ENCODE data around the gene MEF2C. TPM values are rescaled to one million over a fixed set of nuclear protein-coding genes. Genes with fewer than 3 reads are reported as not detected.

Gene MEF2C
- polyA plus RNA-seq, 4 donors = 0.89 to 11.5 (median 5.9) TPM

- no peak for DNase-seq
- peaks cover 0 to 5% of the 10 kb centered on the region in 2 donors for H3K9me3 ChIP-seq (ENCODE audit: control insufficient read depth in 2 of 2, insufficient read depth in 1 of 2, low read depth in 1 of 2, low read length in 1 of 2)
- H3K27ac ChIP-seq (ENCODE audit: low read depth in 1 of 3, low read length in 2 of 3) = no peak overlapping the region
- H3K27me3 ChIP-seq (ENCODE audit: control insufficient read depth in 3 of 3, insufficient read depth in 3 of 3, low read length in 3 of 3) = peaks cover 22 to 97% (median 53%) of the 10 kb centered on the region in 3 donors
- H3K4me1 ChIP-seq (ENCODE audit: control insufficient read depth in 3 of 3, insufficient read depth in 2 of 3, low read depth in 1 of 3, low read length in 2 of 3) = peaks cover 2 to 18% (median 10%) of the 10 kb centered on the region in 3 donors
- H3K36me3 ChIP-seq (ENCODE audit: control insufficient read depth in 3 of 3, insufficient read depth in 2 of 3, low read depth in 1 of 3, low read length in 3 of 3) = no peaks in the 10 kb centered on the region
- no peak overlapping the region for H3K4me3 ChIP-seq (ENCODE audit: low read depth in 1 of 3, low read length in 3 of 3)
- no peak for FAIRE-seq
- 18 to 21% (median 20%) methylated on average over 8 of the region's 8 CpGs for WGBS, 3 donors
Observed at GRCh38 chr5:88676637-88677375, 206.2 kb downstream of the MEF2C start.

DNA sequence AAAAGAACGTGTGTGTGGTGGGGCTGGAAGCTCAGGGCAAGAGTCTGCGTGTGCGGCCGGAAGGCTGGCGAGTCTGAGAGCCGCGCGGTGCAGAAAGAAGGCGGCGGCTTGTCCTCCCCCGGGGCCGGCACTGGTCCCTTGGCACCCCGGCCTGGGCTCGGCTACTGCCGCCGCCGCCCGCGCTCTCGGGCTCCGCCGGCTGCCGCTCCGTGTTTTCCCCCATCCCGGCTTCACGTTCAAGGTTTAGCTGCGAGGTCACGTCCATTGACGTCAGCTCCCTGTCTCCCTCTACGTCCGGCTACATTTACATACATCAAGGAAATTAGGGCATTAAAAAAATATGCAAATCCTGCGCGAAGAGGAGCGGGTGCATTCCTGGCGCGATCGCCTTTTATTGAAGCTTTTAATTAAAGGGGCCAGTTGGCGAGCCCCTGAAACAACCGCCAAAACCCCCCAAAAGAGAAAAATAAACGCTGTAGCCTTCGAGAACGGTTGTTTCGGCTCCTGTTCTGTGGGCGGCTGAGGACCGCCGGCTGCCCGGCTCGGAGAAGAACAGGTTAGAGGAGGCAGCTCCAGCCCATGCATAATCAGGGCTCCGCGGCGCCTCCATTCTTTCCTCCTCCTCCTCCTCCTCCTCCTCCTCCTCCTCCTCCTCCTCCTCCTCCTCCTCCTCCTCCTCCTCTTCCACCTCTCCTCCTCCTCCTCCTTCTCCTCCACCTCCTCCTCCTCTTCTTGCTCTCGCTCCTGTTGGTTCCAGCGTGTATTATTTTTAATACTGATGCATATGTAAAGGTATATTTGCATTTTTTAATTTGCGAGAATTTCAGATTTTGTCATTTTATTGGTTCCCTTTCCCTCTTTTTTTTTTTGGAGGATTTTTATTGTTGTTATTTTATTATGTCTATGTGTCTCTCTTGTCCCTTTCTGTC lies 207.0 kb downstream of the MEF2C start:
- WGBS, 3 donors = 1 to 3% (median 2%) methylated on average over 51 to 54 of the region's 54 CpGs
- DNase-seq (peak; percentile 59 to 74), FAIRE-seq (no peak)
- Histone ChIP-seq H3K36me3 (ENCODE audit: control insufficient read depth in 3 of 3, insufficient read depth in 2 of 3, low read depth in 1 of 3, low read length in 3 of 3) (no peaks in the 10 kb centered on the region), H3K9me3 (ENCODE audit: control insufficient read depth in 2 of 2, insufficient read depth in 1 of 2, low read depth in 1 of 2, low read length in 1 of 2) (peaks cover 0 to 5% of the 10 kb centered on the region in 2 donors), H3K27me3 (ENCODE audit: control insufficient read depth in 3 of 3, insufficient read depth in 3 of 3, low read length in 3 of 3) (peaks cover 22 to 98% (median 51%) of the 10 kb centered on the region in 3 donors), H3K4me3 (ENCODE audit: low read depth in 1 of 3, low read length in 3 of 3) (peak overlapping the region; percentile 18 to 46 (median 33)), H3K4me1 (ENCODE audit: control insufficient read depth in 3 of 3, insufficient read depth in 2 of 3, low read depth in 1 of 3, low read length in 2 of 3) (peaks cover 2 to 18% (median 10%) of the 10 kb centered on the region in 3 donors), H3K27ac (ENCODE audit: low read depth in 1 of 3, low read length in 2 of 3) (peak overlapping the region in 1 of 3 donors; percentile 50)

DNA sequence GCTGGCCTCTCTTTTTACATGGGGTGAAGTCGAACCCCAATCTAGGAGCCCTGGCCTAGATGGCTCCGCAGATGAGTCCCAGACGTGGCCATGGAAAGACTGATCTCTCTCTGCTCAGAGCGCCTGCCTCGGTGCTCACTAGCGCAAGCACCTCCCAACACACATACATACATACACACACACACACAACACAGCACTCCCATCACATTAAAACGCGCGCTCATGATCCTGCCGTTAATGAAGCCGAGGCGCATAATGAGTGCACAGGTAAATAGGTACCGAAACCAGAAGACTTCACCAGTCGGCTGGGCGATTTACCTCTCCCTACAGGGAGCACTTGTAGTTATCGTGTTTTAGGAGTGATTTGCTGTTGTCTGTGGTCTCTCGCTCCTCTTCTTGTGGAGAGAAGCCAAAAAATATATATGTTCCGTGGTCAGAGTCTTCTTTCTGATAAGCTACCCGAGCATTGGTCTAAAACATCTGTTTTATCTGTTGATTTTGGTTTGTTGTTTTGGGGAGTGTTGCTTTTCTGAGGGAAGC lies 207.7 kb downstream of the MEF2C start:
- peaks cover 2 to 18% (median 10%) of the 10 kb centered on the region in 3 donors for H3K4me1 ChIP-seq (ENCODE audit: control insufficient read depth in 3 of 3, insufficient read depth in 2 of 3, low read depth in 1 of 3, low read length in 2 of 3)
- peaks cover 0 to 5% of the 10 kb centered on the region in 2 donors for H3K9me3 ChIP-seq (ENCODE audit: control insufficient read depth in 2 of 2, insufficient read depth in 1 of 2, low read depth in 1 of 2, low read length in 1 of 2)
- peak; percentile 12 to 53 for DNase-seq
- no peaks in the 10 kb centered on the region for H3K36me3 ChIP-seq (ENCODE audit: control insufficient read depth in 3 of 3, insufficient read depth in 2 of 3, low read depth in 1 of 3, low read length in 3 of 3)
- peak overlapping the region in 1 of 3 donors; percentile 50 for H3K27ac ChIP-seq (ENCODE audit: low read depth in 1 of 3, low read length in 2 of 3)
- 9 to 16% (median 10%) methylated on average over 19 of the region's 19 CpGs for whole genome bisulfite sequencing, 3 donors
- peaks cover 22 to 96% (median 48%) of the 10 kb centered on the region in 3 donors for H3K27me3 ChIP-seq (ENCODE audit: control insufficient read depth in 3 of 3, insufficient read depth in 3 of 3, low read length in 3 of 3)
- H3K4me3 ChIP-seq (ENCODE audit: low read depth in 1 of 3, low read length in 3 of 3) = peak overlapping the region in 2 of 3 donors; percentile 9 to 46
- no peak for FAIRE-seq

GRCh38 chr5:88674356-88675167 lies 208.4 kb downstream of the MEF2C start:
- WGBS, 3 donors = 1% methylated on average over 61 to 78 of the region's 78 CpGs
- DNase-seq (peak; percentile 17 to 58), FAIRE-seq (no peak)
- Histone ChIP-seq H3K27me3 (ENCODE audit: control insufficient read depth in 3 of 3, insufficient read depth in 3 of 3, low read length in 3 of 3) (peaks cover 22 to 92% (median 45%) of the 10 kb centered on the region in 3 donors), H3K27ac (ENCODE audit: low read depth in 1 of 3, low read length in 2 of 3) (peak overlapping the region in 1 of 3 donors; percentile 54), H3K4me3 (ENCODE audit: low read depth in 1 of 3, low read length in 3 of 3) (peak overlapping the region; percentile 18 to 46 (median 31)), H3K4me1 (ENCODE audit: control insufficient read depth in 3 of 3, insufficient read depth in 2 of 3, low read depth in 1 of 3, low read length in 2 of 3) (peaks cover 2 to 18% (median 7%) of the 10 kb centered on the region in 3 donors), H3K9me3 (ENCODE audit: control insufficient read depth in 2 of 2, insufficient read depth in 1 of 2, low read depth in 1 of 2, low read length in 1 of 2) (peaks cover 0 to 5% of the 10 kb centered on the region in 2 donors), H3K36me3 (ENCODE audit: control insufficient read depth in 3 of 3, insufficient read depth in 2 of 3, low read depth in 1 of 3, low read length in 3 of 3) (no peaks in the 10 kb centered on the region)

DNA sequence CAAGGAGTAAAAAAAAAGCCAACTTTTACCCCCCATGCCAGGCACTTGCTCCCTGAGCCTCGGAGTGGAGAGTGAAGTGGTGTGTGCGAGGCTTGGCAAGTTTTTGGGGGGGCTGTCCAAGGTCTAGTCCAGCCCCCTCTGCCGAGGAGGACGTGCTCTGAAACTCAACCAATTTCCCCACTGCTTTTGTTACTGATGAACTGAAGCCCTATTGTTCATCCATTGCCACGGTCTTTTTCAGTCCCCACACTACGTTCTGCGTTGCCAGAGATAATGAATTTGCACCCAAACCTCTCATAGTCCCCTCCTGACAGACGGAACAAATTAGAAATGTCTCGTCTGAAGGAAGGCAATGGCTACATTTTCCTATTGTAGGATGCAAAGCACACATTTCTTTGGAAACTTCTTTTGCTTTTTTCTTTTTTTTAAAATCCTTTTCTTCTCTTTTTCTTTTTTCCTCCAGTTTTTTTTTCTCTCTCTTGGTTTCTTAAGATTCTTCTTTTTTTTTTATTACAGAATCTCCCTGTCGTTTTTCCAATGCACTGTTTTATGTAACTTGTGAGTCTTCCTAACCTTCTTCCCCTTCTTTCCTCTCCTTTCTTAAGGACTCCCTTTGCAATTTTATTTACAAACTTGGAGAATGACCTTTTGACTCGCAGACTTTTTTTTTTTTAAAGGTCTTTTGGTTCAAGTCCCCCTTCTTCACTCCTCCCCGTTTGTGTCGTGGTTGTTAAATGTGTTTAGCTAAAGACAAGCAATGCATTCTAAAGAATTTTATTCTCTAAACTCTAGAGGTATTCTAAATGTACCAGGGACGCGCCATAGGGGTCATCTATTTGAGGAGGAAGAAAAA lies 209.5 kb downstream of the MEF2C start:
- H3K9me3 ChIP-seq (ENCODE audit: control insufficient read depth in 2 of 2, insufficient read depth in 1 of 2, low read depth in 1 of 2, low read length in 1 of 2) = peaks cover 0 to 5% of the 10 kb centered on the region in 2 donors
- H3K27ac ChIP-seq (ENCODE audit: low read depth in 1 of 3, low read length in 2 of 3) = no peak overlapping the region
- peaks cover 20 to 86% (median 46%) of the 10 kb centered on the region in 3 donors for H3K27me3 ChIP-seq (ENCODE audit: control insufficient read depth in 3 of 3, insufficient read depth in 3 of 3, low read length in 3 of 3)
- WGBS, 3 donors = 2 to 6% (median 6%) methylated on average over 15 of the region's 15 CpGs
- no peaks in the 10 kb centered on the region for H3K36me3 ChIP-seq (ENCODE audit: control insufficient read depth in 3 of 3, insufficient read depth in 2 of 3, low read depth in 1 of 3, low read length in 3 of 3)
- peaks cover 2 to 18% (median 7%) of the 10 kb centered on the region in 3 donors for H3K4me1 ChIP-seq (ENCODE audit: control insufficient read depth in 3 of 3, insufficient read depth in 2 of 3, low read depth in 1 of 3, low read length in 2 of 3)
- peak in 1 of 2 donors; percentile 18 for DNase-seq
- no peak for FAIRE-seq
- H3K4me3 ChIP-seq (ENCODE audit: low read depth in 1 of 3, low read length in 3 of 3) = no peak overlapping the region

DNA sequence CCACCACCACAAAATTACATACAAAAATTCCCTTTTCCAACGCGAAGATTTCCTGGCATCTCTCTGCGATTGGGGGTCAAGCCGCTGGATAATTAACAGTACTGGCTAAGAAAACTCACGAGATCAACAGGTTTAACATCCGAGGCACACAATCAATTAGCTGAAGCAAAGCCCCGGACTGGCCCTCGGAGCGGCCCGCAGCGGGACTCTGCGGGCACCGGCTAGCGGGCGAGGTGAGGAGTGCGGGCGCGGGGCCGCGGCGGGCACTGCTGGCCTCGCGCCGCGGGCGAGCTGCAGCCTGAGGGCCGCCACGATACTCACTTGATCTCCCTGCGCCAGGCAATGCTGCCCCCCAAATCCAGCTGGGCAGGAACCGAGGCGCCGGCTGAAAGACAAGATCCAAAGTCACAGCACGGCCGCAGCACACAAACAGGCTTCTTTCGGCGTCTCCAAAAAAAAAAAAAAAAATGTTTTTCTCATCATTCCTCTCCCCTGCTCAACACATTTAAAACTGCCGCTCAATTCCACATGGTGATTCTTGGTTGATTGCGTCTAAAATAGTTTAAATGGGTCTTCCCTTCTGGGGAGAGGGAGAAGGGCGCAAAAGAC lies 210.2 kb downstream of the MEF2C start:
- Histone ChIP-seq H3K4me3 (ENCODE audit: low read depth in 1 of 3, low read length in 3 of 3) (peak overlapping the region in 1 of 3 donors; percentile 2), H3K27ac (ENCODE audit: low read depth in 1 of 3, low read length in 2 of 3) (no peak overlapping the region), H3K27me3 (ENCODE audit: control insufficient read depth in 3 of 3, insufficient read depth in 3 of 3, low read length in 3 of 3) (peaks cover 22 to 87% (median 45%) of the 10 kb centered on the region in 3 donors), H3K9me3 (ENCODE audit: control insufficient read depth in 2 of 2, insufficient read depth in 1 of 2, low read depth in 1 of 2, low read length in 1 of 2) (peaks cover 0 to 5% of the 10 kb centered on the region in 2 donors), H3K4me1 (ENCODE audit: control insufficient read depth in 3 of 3, insufficient read depth in 2 of 3, low read depth in 1 of 3, low read length in 2 of 3) (peaks cover 2 to 18% (median 7%) of the 10 kb centered on the region in 3 donors), H3K36me3 (ENCODE audit: control insufficient read depth in 3 of 3, insufficient read depth in 2 of 3, low read depth in 1 of 3, low read length in 3 of 3) (no peaks in the 10 kb centered on the region)
- FAIRE-seq (no peak), DNase-seq (peak in 1 of 2 donors; percentile 18)
- 6 to 12% (median 7%) methylated on average over 38 to 39 of the region's 39 CpGs for WGBS, 3 donors
